IPS DF 4.7 (cell line): ENCODE results near the gene TXLNA.

Source experiments
- DNase-seq: peaks from one replicate; pipeline ENCODE4 v3.0.0-alpha.2; 2013; ENCODE audit warnings: low spot score; ENCODE audit errors: extremely low read depth

Gene TXLNA

DNA sequence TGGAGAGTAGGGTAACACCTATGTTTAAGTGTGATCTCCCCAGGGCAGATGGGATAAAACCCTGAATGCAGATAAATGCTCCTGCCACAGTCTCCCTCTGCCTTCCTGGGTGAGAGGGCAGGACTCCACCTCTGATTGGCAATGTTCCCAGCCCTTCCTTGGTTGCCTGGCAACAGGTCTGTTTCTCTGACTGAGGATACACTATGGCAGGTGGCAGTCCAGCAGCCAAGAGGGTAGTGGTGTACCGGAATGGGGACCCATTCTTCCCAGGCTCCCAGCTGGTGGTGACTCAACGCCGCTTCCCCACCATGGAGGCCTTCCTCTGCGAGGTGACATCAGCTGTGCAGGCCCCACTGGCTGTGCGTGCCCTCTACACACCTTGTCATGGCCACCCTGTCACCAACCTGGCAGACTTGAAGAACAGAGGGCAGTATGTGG, 29.4 kb downstream of the TXLNA start, which contains the start of gene DCDC2B:
DCDC2B (plus strand) TSS at position 199 of the 438 bp plus-strand sequence; CDS start at position 204, 5 bp downstream.
- DNase-seq, result no peak

GRCh38 chr1:32215629-32216480, 36.4 kb downstream of the TXLNA start:
- no peak for DNase-seq

DNA sequence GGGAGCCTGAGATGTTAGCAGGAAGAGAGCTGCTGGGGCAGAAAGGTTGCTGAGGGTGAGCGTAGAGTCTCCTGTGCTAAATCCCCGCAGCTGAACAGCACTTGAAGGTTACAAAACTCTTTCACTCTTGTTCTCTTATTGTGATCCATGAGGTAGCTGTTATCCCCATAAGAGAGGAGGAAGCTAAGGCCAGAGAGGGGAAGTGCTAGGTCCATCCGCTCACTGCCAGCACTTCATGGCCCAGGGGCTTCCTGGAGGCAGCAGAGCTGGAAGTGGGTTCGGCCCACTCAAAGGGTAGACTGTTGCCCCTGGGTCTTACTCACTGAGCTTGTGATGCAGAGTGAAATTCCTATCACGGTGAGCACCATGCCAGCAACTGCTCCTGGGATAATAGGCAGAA, 37.1 kb downstream of the TXLNA start:
- DNase-seq, result no peak

GRCh38 chr1:32219022-32219421, 39.5 kb downstream of the TXLNA start:
- no peak for DNase-seq

- no peak for DNase-seq
Observed at GRCh38 chr1:32220746-32221580, 41.5 kb downstream of the TXLNA start.

- DNase-seq, result no peak
Observed at GRCh38 chr1:32221581-32221979, 42.1 kb downstream of the TXLNA start.

DNA sequence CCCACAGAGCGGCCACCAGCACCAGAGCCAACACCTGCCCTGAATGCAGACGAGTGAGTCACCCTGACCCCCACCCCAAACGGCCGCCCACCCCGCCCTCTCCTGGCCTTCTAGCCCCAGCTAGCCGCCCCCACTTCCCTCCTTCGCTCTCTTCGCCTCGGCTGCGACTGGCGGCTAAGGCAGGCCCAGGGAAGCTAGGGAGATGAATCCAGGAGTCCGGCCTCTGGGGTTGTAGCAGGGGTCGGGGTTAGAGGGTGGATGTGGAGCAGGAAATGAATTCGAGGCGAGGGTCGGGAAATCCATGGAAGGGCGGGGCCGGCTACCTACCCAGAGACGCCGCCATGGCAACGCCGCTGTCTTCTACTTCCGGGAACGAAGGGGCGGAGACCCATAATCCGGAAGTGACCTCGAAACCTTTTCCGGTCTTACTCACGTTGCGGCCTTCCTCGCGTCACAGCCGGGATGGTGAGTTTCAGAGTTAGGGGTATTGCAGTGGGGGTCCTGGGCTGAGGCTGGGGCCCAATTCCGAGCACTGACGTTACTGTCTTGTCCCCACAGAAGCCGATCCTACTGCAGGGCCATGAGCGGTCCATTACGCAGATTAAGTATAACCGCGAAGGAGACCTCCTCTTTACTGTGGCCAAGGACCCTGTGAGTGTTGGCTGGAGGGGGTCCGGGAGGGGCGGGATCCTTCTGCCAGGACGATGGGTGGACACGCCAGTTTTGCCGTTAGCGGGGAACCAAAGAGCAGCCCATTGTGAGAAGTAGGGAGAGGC, 42.7 kb downstream of the TXLNA start, which contains the start of the genes EIF3I and TMEM234:
EIF3I (plus strand) TSS at position 428 of the 776 bp plus-strand sequence; CDS start at position 463, 35 bp downstream.
TMEM234 (minus strand) TSS at position 374 of the 776 bp plus-strand sequence; CDS start at position 343, 31 bp downstream.
- peak; percentile 98 for DNase-seq

- no peak for DNase-seq
Observed at GRCh38 chr1:32223683-32224082, 44.2 kb downstream of the TXLNA start.

GRCh38 chr1:32224285-32224684, 44.8 kb downstream of the TXLNA start:
- no peak for DNase-seq

DNA sequence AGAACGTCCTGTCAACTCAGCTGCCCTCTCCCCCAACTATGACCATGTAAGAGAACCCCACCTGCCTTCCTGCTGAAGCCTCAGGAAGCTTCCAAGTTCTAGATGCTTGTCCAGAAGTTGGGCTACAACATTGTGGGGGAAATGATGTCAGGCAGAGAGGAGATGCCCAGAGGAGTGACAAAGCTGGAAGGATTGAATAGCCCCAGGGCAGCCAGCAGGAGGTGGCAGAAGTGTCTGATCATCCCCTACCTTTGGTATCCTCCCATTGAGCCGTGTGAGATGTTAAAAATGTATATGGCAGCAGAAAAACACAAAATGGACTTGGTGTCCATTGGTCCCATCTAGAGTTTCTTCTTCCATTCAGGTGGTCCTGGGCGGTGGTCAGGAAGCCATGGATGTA, 49.3 kb downstream of the TXLNA start:
- DNase-seq, result no peak

DNA sequence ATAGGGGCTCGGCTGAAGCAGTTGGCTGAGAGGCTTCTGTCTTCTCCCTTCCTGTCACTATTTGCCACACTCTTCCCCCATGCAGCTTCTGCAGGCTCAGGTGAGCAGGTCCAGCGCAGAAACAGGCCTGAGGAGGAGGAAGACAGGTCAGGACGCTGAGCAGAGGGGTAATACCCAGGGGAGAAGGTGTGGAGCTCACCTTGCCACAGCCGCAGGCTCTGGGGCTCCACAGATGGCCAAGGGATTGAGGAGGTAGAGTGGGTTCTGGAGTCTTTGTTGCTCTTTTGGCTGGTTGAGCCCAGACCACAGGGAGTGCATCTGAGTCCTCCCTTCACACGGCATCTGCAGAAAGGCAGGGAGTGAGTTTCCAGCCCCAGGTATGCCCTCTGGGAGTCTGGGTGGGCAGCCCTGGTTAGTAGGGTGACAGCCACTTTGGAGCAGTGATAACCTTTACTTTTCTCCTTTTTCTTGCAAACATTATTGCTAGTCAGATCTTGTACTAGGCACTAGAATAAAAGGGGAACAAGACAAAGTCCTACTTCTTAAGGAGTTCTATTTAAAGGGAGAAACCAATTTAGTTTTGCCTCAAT, 52.5 kb downstream of the TXLNA start:
- no peak for DNase-seq

DNA sequence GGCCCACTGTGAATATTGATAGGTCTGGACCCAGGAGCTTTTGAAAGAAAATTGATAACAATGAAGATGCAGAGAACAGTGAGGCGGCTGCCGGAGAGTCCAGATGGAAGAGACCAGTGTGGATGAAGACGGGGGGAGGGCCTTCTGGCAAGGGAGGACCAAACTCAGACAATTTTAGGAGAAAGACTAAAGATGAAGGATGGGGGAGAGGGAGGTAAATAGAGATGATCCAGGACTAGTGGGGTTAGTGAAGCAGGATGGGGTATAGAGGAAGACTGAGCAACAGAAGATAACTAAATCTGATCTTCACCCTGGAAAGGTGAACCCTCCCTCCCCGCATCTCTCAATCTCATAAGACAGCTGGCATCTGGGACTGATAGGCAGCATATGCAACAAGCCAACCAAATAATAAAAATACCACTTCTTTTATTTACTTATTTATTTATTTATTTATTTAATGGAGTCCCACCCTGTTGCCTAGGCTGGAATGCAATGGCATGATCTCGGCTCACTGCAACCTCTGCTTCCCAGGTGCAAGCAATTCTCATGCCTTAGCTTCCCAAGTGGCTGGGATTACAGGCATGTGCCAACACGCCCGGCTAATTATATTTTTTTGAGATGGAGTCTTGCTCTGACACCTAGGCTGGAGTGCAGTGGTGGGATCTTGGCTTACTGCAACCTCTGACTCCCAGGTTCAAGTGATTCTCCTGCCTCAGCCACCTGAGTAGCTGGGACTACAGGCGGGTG, 53.3 kb downstream of the TXLNA start:
- no peak for DNase-seq

GRCh38 chr1:32234792-32235191, 55.3 kb downstream of the TXLNA start:
- no peak for DNase-seq

- DNase-seq, result no peak
Observed at GRCh38 chr1:32239337-32239736, 59.9 kb downstream of the TXLNA start.

DNA sequence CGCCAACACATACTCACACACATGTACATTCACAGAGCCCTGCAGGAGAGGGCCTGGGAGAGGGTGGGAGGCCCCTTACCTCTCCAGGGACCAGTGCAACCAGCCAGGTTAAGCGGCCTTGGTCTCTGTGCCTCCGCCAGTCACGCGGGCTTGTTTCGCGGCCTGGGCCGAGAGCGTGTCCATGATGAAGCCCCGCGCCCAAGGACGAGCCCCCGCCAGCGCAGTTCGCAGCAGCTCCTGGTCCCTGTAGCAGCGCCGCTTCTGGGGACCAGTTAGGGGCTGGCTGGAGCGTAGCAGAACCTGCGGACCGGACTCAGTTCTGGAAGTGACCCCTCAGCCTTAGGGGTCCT, 60.3 kb downstream of the TXLNA start:
- no peak for DNase-seq

GRCh38 chr1:32240140-32240951, 60.9 kb downstream of the TXLNA start:
- DNase-seq, result peak; percentile 68

GRCh38 chr1:32241001-32241763, 61.7 kb downstream of the TXLNA start:
- DNase-seq, result no peak

- no peak for DNase-seq
Observed at GRCh38 chr1:32242341-32242851, 62.9 kb downstream of the TXLNA start.
